ENCODE data around the gene PDGFD.

GRCh38 chr11:104134745-104135144, 29.2 kb downstream of the PDGFD start:
- TF ChIP-seq CTCF (IDR thresholded peaks at IDR 0.05): no peak
- TF ChIP-seq POLR2A (IDR thresholded peaks at IDR 0.05): no peak
- no peak for TF ChIP-seq EP300 (IDR thresholded peaks at IDR 0.05)

Data from ovary (tissue), 3 donors.